ENCODE results near the gene RBM10.

Gene RBM10

GRCh38 chrX:47146936-47147859 is 2.2 kb downstream of the RBM10 start:
- no peak for DNase-seq (ENCODE audit: low spot score)

DNA sequence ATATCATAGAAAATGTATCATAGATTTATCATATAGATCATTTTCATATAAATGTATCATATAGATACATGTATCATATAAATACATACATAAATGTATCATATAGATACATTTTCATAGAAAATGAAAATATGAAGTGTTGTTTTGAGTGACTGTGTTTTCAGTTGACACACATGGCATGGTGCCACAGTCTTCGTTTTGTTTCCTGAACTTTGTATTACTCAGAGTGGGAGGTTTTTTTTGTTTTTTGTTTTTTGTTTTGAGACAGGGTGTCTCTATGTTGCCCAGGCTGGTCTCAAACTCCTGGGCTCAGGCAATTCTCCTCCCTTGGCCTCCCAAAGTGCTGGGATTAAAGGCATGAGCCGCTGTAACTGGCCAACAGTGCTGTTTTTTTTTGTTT is 3.9 kb downstream of the RBM10 start:
- DNase-seq (ENCODE audit: low spot score), result peak; percentile 33

- DNase-seq (ENCODE audit: low spot score), result no peak
Measured at GRCh38 chrX:47151435-47151834, 6.4 kb downstream of the RBM10 start.

GRCh38 chrX:47156611-47157520 is 11.8 kb downstream of the RBM10 start:
- DNase-seq (ENCODE audit: low spot score), result no peak

DNA sequence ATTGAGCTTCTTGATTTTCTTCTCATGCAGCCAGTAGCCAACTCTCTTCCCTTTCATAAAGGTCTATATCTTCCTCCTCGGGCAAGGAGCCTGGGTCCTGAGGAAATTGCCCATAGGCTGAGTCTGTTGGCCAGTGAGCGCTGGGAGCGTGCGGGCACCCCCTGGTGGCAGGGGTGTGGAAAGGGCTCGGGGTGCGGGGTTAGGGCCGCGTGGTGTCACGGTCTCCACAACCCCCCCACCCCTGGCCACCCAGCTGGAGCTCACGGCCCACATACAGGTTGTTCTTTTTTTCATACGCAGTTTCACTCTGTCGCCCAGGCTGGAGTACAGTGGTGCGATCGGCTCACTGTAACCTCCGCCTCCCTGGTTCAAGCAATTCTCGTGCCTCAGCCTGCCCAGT is 13.1 kb downstream of the RBM10 start:
- DNase-seq (ENCODE audit: low spot score), result no peak

DNA sequence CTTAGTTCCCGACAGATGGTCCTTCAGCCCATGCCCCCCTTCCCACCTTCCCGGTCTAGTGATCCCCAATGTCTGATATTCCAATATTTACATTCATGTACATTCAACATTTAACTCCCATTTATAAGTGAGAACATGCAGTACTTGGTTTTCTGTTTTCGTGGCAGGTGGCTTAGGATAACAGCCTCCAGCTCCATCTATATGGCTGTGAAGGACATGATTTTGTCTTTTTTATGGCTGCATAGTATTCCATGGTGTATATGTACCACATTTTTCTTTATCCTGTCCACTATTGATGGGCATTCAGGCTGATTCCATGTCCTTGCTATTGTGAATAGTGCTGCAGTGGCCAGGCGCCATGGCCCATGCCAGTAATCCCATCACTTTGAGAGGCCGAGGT is 13.8 kb downstream of the RBM10 start:
- no peak for DNase-seq (ENCODE audit: low spot score)

GRCh38 chrX:47160781-47161180 is 15.8 kb downstream of the RBM10 start:
- DNase-seq (ENCODE audit: low spot score), result no peak

DNA sequence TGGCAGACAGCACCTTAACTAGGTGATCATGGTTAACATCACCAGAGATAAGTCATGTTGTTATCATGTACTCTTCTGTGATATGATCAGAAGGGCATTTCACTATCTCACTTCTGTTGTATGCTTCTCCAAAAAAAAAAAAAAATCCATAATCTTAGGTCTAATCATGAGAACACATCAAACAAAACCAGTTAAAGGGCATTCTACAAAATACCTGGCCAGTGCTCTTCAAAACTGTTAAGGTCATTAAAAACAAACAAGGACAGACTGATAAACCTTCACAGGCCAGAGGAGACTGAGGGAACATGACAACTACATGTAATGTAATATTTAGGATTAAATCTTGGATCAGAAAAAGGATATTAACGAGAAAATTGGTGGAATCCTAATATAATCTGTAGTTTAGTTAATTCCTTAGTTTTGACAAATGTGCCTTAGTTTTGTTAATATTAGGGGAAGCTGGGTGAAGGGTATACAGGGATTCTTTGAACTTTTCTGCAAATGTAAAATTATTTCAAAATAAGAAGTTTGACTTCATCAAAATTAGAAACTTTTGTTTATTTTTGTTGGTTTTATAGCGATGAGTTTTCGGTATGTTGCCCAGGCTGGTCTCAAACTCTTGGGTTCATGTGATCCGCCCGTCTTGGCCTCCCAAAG is 18.0 kb downstream of the RBM10 start:
- no peak for DNase-seq (ENCODE audit: low spot score)

- DNase-seq (ENCODE audit: low spot score), result no peak
Measured at GRCh38 chrX:47164420-47164819, 19.4 kb downstream of the RBM10 start.

DNA sequence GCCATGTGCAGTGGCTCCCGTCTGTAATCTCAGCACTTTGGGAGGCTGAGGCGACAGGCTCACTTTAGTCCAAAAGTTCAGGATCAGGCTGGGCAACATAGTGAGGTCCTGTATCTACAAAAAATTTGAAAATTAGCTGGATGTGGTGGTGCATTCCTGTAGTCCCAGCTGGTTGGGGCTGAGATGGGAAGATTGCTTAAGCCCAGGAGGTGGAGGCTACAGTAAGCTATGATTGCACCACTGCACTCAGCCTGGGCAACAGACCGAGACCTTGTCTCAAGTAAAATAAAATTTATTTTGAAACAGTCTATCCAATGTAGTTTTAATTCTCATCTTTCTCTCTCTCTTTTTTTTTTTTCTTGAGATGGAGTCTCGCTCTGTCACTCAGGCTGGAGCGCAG is 21.1 kb downstream of the RBM10 start:
- no peak for DNase-seq (ENCODE audit: low spot score)

GRCh38 chrX:47168495-47169073 is 23.6 kb downstream of the RBM10 start:
- DNase-seq (ENCODE audit: low spot score), result no peak

GRCh38 chrX:47169273-47169672 is 24.3 kb downstream of the RBM10 start:
- DNase-seq (ENCODE audit: low spot score), result no peak

DNA sequence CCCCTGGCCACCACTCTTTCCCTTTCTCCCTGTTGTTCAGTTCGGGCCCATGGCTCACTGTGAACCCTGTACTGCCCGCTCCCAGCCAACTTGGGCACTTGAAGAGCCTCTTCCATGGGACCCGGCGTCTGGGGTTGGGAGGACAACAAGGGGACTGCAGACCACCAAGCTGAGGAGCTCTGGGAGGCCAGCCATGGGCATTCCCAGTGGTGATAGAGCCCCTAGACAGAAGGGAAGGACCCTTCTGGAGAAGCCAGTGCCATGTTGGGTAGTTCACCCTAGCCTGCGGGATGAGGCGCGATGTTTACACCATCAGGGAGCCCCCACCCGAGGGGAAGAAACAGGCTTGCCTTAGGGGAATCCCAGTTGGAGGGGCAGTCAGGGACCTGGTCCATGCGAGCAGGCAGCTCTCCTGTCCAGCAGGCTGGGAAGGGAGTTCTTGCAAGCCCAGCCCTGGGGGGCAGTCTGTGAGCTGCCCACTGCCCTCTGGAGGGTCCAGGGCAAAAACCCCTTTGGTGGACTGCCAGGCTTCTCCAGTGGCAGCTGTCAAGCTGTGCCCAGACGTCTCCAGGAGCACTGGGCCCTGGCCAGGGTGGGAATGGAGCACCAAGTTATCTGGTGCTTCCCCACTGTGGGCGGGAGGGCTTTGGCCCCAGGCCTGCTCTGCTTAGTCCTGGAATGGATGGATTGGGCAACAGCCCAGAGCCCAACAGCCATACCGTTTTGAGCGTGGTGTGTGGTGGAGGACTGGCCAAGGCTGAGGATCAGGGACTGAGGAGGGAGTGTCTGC is 24.9 kb downstream of the RBM10 start:
- no peak for DNase-seq (ENCODE audit: low spot score)

DNA sequence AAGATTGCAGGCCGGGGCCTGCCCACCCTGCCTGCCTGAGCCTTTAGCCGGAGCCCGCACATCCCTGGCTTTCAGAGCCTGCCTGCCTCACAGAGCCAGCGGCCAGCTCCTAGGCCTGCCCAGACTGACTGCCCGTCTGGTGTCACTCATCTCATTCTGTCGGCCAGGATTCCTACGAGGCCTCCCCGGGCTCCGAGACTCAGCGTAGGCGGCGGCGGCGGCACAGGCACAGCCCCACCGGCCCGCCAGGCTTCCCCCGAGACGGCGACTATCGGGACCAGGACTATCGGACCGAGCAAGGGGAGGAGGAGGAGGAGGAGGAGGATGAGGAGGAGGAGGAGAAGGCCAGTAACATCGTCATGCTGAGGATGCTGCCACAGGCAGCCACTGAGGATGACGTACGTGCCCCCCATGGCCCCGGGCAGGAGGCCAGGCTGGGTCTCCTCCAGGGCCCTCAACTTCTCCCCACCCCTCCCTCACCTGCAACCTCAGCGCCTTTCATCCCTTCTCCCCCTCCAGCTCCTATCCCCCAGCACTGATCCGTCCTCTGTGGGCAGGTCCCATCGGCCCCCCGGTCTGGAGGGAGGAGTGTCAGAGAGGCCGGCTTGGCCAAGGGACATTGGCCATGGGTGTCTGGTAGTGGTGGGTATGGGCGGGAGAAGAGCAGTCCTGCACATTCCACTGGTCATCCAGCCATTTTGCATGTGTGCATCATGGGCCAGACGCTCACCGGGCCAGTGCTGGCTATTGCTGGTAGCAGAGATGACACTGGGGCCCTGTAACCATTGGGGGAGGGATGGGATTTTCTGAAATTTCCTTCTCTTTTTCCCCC is 26.1 kb downstream of the RBM10 start:
- DNase-seq (ENCODE audit: low spot score), result no peak

DNA sequence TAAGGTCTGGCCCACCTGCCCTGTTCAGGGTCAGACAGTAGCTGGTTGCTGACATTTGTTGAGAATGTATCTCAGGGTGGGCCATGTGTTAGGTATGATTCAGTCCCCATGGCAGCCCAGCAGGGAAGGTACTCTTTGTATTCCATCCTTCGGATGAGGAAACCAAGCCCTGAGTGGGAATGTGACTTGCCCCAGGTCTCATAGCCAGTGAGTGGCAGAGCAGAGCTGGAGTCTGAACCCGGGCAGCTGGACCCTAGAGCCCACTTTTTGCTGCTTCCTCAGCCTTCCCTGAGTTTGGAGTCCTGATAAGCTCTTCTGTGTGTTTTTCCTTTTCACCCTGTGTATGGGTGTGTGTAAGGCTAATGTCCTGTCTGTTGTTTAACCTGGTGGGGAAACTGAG is 27.0 kb downstream of the RBM10 start:
- DNase-seq (ENCODE audit: low spot score), result no peak

- no peak for DNase-seq (ENCODE audit: low spot score)
Measured at GRCh38 chrX:47172549-47172948, 27.5 kb downstream of the RBM10 start.

GRCh38 chrX:47172971-47173792 is 28.2 kb downstream of the RBM10 start:
- no peak for DNase-seq (ENCODE audit: low spot score)

DNA sequence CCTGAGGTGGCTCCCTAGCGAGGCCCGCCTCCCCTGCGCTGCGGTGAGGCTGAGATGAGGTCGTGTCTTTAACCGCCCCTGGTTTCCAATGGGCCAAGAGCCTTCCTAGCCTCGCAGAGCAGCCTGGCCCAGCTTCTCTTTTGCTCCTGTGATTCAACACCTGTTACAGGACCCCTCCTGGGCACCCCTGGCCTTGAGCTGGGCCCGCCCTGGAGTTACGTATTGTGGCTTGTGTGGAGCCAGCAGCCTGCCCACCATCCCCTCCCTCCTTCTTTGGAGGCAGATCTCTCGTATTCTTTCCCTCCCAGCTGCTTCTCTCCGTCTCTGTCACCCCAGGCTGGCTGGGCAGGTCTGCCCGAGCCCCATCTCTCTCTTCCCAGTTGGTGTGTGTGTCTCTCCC is 29.4 kb downstream of the RBM10 start:
- no peak for DNase-seq (ENCODE audit: low spot score)

GRCh38 chrX:47174846-47175587 is 30.0 kb downstream of the RBM10 start:
- no peak for DNase-seq (ENCODE audit: low spot score)

All from activated CD4-positive, alpha-beta T cell treated with anti-CD3 and anti-CD28 coated beads, Interleukin-2, Interleukin-4, amounts not matched to agents 100 ng/mL and 50 ng/mL, durations not matched to agents 16 hours and 8 hours (primary cell).